Activated CD4-positive, alpha-beta T cell treated with anti-CD3 and anti-CD28 coated beads, Interleukin-2, amount 50 U/mL, for 48 hours (primary cell): ENCODE results near the gene KAZN.

ENCODE experiments used
- DNase-seq, 2 experiments: peaks; one replicate each; pipeline ENCODE4 v3.0.0-alpha.2; 2020

KAZN gene

GRCh38 chr1:14994148-14994547 lies 395.7 kb downstream of the KAZN start:
- DNase-seq = no peak

DNA sequence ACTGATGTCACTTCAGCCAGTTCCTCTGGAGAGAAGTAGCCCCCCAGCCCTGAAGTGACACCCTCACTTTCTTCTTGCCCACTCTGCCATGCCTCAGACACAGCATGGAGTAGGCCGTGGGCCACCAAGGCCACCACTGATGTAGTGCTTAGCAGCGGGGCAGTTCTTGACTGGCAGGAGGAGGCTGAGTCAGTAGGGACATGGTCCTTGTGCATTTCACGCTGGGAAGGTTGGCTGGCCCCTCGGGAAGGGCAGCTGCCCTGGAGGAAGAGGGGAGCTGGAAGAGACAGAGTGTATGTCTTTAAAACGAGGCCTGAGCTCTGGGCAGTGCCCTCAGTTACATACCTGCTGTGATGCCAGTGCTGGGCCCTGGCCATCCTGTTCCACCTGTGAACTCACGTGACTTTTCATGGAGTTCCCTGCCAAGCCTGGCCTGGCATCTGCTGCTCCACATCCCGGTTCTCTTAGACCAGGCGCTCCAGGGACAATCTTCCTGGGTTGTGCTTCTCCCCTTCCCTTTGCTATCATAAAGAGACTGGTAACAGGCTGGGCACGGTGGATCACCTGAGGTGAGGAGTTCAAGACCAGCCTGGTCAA lies 396.5 kb downstream of the KAZN start:
- DNase-seq = no peak

DNA sequence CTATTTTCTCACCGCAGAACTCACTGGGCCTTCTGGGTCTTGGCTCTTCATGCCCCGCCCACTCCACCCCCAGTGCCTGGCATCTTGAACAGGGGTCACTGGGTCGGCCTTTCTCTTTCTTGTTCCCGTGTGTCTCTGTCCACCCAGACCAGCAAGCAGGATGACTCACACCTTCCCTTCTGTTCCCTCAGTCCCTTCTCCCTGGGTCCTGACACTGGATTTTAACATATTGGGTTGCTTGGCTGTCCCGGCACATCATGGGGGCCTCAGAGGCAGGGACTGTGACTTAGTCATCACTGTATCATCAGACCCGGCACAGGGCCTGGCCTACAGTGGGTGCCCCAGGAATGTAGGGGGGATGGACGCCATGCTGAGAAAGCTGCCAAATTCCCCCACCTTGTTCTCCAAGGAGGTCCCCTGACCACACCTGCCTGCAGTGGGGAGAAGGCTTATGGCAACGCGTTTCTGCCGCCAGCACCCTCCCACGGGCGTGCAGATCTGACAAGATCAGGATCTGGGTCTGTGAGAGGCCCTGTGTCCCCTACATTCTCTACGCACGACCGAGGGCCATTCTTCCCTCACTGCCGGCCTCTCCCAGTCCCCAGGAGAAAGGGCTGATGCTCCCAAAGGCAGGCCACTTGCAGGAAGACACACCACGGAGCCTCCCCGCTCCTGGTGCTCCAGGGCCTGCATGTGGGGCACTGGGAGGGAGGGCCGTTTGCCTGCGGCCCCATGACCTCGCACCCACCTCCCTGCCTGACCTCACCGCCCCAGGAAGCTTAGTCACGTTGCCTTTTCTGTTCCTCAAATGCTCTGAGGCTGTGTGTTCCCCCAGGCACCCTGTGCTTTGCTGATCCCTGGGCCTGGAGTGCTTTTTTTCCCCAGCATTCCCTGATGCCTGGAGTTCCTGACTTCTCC lies 397.9 kb downstream of the KAZN start:
- no peak for DNase-seq

GRCh38 chr1:14997646-14998276 lies 399.3 kb downstream of the KAZN start:
- no peak for DNase-seq

DNA sequence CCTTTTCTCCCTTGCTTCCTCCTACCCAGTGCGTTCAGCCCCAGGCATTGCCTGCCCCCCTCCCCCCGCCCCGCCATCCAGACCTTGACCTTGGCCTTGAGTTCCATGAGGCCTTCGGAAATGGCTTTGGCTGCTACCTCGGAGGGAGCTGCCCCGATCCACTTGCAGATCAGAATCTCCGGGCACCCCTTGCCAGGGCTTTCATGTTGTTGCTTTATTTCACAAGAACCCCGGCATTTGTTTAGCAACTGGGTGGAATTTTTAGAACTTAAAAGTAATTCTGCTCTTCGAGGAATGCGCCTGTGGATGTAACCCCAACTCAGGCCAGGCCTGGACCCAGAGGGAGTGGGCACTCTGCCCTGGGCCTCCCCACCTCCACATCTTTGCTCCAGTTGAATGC lies 401.0 kb downstream of the KAZN start:
- DNase-seq = no peak

GRCh38 chr1:15000030-15000429 lies 401.5 kb downstream of the KAZN start:
- no peak for DNase-seq

GRCh38 chr1:15000671-15001070 lies 402.2 kb downstream of the KAZN start:
- no peak for DNase-seq

DNA sequence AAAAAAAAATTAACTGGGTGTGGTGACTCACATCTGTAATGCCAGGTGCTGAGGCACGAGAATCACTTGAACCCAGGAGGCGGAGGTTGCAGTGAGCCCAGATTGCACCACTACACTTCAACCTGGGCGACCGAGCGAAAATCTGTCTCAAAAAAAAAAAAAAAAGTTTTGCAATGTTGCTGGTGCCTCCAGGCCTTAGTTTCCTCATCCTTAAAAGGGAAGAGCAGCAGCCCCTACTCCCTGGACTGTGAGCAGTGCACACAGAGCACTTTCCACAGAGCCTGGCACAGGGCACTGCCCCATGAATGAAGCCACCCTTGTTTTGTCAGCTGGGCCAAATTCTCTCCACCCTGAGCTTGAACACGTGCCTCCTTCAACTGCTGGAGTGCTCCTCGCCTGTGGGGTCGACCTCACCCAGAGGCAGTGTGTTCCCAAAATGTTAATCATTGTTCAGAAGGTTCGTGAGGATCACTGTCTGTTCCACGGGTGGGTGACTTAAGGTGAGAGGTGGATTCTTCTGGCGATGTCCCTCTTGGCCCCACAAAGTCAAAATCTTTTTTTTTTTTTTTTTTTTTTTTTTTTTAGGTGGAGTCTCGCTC lies 402.9 kb downstream of the KAZN start:
- DNase-seq = no peak

DNA sequence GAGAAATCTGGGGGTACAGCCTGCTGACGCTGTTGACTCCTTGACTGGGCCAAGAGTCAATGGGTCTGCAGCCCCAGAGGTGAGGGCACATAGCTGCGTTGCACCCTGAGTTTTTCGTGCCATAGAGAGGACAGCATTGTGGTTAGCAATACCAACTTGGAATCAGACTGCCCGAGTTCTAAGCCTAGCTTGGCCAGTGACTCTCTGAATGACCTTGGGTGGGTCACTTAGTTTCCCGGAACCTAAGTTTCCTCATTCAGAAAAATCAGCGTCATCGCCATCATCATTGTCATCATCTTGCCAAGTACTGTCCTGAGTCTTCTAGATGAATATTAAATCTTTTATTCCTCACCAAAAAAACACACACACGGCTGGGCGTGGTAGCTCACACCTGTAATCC lies 403.8 kb downstream of the KAZN start:
- no peak for DNase-seq

- no peak for DNase-seq
Measured at GRCh38 chr1:15004396-15004795, 405.9 kb downstream of the KAZN start.

GRCh38 chr1:15005116-15005515 lies 406.6 kb downstream of the KAZN start:
- no peak for DNase-seq

- no peak for DNase-seq
Measured at GRCh38 chr1:15007368-15007767, 408.9 kb downstream of the KAZN start.

DNA sequence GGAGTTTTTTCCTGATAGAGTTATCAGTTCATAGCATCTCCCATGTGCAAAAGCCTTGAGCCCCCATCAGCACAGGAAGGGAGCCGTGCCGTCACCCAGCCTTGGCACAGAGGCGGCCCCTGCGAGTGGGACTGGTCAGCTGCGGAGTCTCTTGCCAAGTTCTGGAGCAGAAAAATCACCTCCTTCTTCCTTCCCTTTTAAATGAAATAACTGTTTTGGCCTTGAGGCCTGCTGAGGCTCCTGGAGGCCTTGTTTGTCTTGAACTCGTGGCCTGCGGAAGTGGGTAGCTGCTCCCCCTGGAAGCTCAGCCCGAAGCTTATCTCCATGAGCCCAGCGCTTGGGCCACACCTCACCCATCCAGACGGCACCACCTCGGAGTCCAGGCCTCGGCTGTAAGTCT lies 409.4 kb downstream of the KAZN start:
- DNase-seq = no peak

DNA sequence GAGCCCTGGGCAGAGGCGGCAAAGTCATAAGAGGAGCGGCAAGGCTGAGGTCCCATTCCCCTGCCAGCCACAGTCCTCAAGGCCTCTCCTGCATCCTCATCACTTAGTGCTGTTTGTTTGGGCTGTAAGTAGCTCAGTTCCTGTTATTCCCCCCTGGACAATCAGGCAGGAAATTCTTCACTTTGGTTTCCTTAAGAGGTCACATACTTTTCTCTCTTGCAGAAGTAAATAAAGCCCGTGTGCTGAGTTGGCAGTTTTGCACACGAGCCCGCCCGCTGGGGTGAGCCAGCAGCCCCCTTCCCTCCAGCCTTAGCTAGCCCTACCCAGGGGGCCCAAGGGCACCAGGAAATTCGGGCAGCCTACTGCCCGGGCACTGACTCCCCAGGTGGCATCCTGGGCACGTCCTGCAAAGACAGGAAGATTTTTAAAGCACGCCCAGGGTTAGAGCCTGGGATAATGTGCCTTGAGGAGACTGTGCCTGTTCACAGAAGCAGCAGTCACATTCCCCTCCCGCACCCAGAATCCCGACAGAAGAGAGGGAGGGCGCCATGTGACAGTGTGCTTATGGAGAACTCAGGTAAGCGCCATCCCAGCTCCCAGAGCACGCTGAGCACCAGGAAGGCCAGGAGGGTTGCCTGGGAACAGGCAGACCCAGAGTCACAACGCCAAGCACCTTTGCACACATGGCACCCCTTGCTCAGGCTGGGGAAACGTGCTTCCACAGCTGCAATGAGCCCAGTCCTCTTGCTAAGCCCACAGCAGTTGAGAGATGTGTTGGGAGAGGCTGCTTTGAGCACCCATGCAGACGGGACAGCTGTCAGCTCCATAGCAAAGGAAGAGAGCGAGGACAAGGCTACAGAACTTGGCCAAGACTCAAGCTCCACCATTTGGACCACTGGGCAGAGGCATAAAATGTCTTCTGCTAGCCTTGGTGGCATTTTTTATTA lies 410.6 kb downstream of the KAZN start:
- DNase-seq = no peak

DNA sequence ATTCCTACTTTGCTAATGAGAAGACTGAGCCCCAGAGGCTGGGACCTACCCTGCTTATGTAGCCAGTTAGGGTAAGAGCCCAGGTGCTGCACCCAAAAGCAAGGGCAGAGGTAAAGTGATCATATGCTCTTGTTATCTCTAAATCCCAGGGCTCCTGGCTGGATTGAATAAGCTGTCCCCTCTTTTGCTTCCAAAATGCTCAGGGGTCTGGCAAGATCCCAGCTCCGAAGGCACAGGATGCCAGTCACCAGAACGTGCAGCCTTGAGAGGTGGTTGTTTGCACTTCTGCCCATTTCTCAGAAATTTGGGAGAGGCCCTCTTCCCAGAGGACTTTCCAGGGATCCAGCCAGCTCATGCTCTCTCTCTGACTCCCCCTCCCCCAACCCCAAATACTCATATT lies 412.7 kb downstream of the KAZN start:
- DNase-seq = no peak

- no peak for DNase-seq
Measured at GRCh38 chr1:15011661-15012060, 413.2 kb downstream of the KAZN start.

- no peak for DNase-seq
Measured at GRCh38 chr1:15012822-15013221, 414.3 kb downstream of the KAZN start.

- no peak for DNase-seq
Measured at GRCh38 chr1:15013767-15014166, 415.3 kb downstream of the KAZN start.

DNA sequence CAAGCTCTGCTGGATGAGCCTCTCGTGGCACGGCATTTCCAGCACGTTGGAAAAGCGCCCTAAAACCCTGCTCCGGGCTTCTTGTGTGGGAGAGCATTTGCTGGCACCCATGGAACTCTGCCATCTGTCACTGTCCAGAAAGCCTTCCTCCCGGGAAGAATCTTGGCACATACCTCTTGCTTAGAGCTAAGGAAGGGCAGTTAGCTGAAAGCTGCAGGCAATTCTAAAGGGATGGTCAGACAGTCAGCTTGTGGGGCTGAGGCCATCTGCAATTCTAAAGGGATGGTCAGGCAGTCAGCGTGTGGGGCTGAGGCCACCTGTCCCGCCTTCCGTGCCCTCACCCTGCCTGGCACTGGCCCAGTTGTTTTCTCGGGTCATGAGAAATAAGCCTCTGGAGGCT lies 416.0 kb downstream of the KAZN start:
- DNase-seq = no peak

DNA sequence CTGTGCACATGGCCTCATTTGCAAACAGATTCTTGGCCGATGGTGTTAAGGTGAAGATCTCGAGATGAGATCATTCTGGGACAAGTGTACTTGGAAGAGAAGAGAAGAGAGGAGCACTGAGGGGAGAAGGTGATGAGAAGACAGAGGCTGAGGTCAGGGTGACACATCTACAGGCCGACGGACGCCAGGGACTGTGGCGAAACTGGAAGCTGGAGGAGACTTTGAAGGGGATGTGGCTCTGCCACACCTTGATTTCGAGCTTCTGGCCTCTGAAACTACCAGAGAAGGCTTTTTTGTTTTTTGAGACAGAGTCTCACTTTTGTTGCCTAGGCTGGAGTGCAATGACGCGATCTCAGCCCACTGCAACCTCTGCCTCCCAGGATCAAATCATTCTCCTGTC lies 417.5 kb downstream of the KAZN start:
- no peak for DNase-seq

- DNase-seq = no peak
Measured at GRCh38 chr1:15016526-15016925, 418.0 kb downstream of the KAZN start.

DNA sequence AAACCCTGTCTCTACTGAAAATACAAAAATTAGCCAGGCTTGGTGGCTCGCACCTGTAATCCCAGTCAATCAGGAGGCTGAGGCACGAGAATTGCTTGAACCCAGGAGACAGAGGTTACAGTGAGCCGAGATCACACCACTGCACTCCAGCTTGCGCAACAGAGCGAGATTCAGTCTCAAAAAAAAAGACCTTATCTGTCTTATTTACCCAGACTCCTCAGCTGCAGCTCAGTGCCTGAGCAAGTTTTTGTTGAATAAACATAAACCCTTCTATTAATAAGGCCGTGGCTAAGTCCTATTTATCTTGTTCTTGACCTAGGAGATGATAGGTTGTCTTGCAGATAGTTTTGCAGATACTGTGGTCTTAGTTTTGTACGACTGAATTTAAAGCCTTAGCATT lies 418.6 kb downstream of the KAZN start:
- DNase-seq = no peak

DNA sequence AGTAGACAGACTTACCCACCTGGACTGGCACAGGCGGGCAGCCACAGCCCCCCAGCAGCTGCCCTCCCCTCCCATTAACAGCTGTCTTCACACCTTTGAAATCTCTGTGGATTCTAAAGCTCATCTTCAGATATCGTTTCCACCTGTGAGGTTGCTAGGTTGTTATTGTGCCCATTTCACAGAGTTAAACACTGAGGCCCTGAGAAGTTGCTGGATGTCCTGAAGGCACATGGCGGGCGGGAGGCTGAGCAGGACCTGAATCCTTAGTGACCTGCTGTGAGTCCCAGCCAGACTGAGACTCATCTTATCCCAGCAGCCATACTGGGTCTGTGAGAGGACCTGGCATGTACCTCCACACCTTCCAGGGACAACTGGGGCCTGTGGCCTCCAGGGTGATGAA lies 420.3 kb downstream of the KAZN start:
- no peak for DNase-seq
